HepG2 (cell line): ENCODE data around the gene LIPH.

Source experiments
- ATF1 ChIP-seq: IDR thresholded peaks from 2 replicates; pipeline ENCODE4 v1.6.1; 2016; ENCODE audit warnings: mild to moderate bottlenecking, control low read depth
- NBN ChIP-seq: fragments of 450-650 bp; conservative IDR thresholded peaks from 2 replicates; pipeline ENCODE4 v1.6.1; 2017
- POLR2A ChIP-seq, 2 experiments: IDR thresholded peaks; 2 replicates each; pipeline ENCODE4 v1.6.1; 2011; ENCODE audit warnings: low read depth in 2 of 2, low read length in 2 of 2, mild to moderate bottlenecking in 1 of 2, moderate library complexity in 1 of 2; ENCODE audit not compliant: insufficient read depth in 1 of 2
- TCF7 ChIP-seq: sonication (generic); IDR thresholded peaks from 2 replicates; pipeline ENCODE4 v1.6.1; 2016; ENCODE audit warnings: antibody characterized with exemption, low read depth
- ZNF24 ChIP-seq: fragments of 450-650 bp; IDR thresholded peaks from 2 replicates; pipeline ENCODE4 v1.6.1; 2017; ENCODE audit warnings: antibody characterized with exemption, mild to moderate bottlenecking
- ZNF33B ChIP-seq: sonication (generic); formaldehyde crosslinking; IDR thresholded peaks from 2 replicates; pipeline ENCODE4 v1.5.1; 2020; ENCODE audit warnings: mild to moderate bottlenecking, missing genetic modification reagents
- TF ChIP-seq, protein P1 (sequence below): sonication (generic); formaldehyde crosslinking; IDR thresholded peaks from 2 replicates; pipeline ENCODE4 v1.4.0; 2020; ENCODE audit warnings: missing genetic modification reagents, borderline replicate concordance
- TF ChIP-seq, protein P2 (sequence below): sonication (generic); formaldehyde crosslinking; IDR thresholded peaks from 2 replicates; pipeline ENCODE4 v1.5.0; 2020; ENCODE audit warnings: mild to moderate bottlenecking, missing genetic modification reagents, moderate library complexity
- TF ChIP-seq, protein P3 (sequence below): IDR thresholded peaks from 2 replicates; pipeline ENCODE4 v1.6.1; 2012; ENCODE audit warnings: low read length, improper control_type of control experiment
- TF ChIP-seq, protein P4 (sequence below): IDR thresholded peaks from 2 replicates; pipeline ENCODE4 v1.6.1; 2016; ENCODE audit warnings: low read depth, missing genetic modification reagents, missing compliant biosample characterization
- TF ChIP-seq, protein P5 (sequence below): sonication (generic); formaldehyde crosslinking; IDR thresholded peaks from 2 replicates; pipeline ENCODE4 v1.5.0; 2020; ENCODE audit warnings: missing genetic modification reagents, mild to moderate bottlenecking, borderline replicate concordance
- TF ChIP-seq, protein P6 (sequence below): fragments of 450-650 bp; IDR thresholded peaks from 2 replicates; pipeline ENCODE4 v1.6.1; 2017; ENCODE audit warnings: mild to moderate bottlenecking
- TF ChIP-seq, protein P7 (sequence below): sonication (generic); formaldehyde crosslinking; IDR thresholded peaks from 2 replicates; pipeline ENCODE4 v1.4.0; 2020; ENCODE audit warnings: missing genetic modification reagents

DNA sequence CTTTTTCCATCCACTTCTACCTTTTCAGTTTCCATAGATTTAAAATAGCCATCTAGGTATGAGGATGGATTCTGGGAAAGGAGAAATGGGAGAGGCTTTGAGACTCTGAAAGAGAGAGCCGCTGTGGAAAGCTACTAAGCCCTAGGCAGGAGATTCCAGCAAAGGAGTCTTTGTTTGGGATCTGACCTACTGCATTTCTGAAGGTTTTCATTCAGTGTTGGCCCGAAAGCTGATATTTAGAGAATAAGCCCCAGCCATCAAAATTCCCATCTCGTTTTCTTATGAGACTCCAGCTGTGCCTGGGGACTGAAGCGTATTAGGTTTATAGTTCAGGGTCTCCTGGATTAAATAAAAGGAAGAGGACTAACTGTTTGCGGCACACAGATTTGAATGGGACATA is 19.5 kb downstream of the LIPH start:
- TF ChIP-seq, protein P1, sequence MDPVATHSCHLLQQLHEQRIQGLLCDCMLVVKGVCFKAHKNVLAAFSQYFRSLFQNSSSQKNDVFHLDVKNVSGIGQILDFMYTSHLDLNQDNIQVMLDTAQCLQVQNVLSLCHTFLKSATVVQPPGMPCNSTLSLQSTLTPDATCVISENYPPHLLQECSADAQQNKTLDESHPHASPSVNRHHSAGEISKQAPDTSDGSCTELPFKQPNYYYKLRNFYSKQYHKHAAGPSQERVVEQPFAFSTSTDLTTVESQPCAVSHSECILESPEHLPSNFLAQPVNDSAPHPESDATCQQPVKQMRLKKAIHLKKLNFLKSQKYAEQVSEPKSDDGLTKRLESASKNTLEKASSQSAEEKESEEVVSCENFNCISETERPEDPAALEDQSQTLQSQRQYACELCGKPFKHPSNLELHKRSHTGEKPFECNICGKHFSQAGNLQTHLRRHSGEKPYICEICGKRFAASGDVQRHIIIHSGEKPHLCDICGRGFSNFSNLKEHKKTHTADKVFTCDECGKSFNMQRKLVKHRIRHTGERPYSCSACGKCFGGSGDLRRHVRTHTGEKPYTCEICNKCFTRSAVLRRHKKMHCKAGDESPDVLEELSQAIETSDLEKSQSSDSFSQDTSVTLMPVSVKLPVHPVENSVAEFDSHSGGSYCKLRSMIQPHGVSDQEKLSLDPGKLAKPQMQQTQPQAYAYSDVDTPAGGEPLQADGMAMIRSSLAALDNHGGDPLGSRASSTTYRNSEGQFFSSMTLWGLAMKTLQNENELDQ (CRISPR knock-in tag), result no peak
- TF ChIP-seq ATF1 (CRISPR knock-in tag), result no peak
- TF ChIP-seq, protein P2, sequence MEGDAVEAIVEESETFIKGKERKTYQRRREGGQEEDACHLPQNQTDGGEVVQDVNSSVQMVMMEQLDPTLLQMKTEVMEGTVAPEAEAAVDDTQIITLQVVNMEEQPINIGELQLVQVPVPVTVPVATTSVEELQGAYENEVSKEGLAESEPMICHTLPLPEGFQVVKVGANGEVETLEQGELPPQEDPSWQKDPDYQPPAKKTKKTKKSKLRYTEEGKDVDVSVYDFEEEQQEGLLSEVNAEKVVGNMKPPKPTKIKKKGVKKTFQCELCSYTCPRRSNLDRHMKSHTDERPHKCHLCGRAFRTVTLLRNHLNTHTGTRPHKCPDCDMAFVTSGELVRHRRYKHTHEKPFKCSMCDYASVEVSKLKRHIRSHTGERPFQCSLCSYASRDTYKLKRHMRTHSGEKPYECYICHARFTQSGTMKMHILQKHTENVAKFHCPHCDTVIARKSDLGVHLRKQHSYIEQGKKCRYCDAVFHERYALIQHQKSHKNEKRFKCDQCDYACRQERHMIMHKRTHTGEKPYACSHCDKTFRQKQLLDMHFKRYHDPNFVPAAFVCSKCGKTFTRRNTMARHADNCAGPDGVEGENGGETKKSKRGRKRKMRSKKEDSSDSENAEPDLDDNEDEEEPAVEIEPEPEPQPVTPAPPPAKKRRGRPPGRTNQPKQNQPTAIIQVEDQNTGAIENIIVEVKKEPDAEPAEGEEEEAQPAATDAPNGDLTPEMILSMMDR, result no peak
- no peak for TF ChIP-seq TCF7
- TF ChIP-seq, protein P3, sequence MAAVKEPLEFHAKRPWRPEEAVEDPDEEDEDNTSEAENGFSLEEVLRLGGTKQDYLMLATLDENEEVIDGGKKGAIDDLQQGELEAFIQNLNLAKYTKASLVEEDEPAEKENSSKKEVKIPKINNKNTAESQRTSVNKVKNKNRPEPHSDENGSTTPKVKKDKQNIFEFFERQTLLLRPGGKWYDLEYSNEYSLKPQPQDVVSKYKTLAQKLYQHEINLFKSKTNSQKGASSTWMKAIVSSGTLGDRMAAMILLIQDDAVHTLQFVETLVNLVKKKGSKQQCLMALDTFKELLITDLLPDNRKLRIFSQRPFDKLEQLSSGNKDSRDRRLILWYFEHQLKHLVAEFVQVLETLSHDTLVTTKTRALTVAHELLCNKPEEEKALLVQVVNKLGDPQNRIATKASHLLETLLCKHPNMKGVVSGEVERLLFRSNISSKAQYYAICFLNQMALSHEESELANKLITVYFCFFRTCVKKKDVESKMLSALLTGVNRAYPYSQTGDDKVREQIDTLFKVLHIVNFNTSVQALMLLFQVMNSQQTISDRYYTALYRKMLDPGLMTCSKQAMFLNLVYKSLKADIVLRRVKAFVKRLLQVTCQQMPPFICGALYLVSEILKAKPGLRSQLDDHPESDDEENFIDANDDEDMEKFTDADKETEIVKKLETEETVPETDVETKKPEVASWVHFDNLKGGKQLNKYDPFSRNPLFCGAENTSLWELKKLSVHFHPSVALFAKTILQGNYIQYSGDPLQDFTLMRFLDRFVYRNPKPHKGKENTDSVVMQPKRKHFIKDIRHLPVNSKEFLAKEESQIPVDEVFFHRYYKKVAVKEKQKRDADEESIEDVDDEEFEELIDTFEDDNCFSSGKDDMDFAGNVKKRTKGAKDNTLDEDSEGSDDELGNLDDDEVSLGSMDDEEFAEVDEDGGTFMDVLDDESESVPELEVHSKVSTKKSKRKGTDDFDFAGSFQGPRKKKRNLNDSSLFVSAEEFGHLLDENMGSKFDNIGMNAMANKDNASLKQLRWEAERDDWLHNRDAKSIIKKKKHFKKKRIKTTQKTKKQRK, result no peak
- no peak for TF ChIP-seq NBN
- no peak for TF ChIP-seq ZNF24
- TF ChIP-seq, protein P4, sequence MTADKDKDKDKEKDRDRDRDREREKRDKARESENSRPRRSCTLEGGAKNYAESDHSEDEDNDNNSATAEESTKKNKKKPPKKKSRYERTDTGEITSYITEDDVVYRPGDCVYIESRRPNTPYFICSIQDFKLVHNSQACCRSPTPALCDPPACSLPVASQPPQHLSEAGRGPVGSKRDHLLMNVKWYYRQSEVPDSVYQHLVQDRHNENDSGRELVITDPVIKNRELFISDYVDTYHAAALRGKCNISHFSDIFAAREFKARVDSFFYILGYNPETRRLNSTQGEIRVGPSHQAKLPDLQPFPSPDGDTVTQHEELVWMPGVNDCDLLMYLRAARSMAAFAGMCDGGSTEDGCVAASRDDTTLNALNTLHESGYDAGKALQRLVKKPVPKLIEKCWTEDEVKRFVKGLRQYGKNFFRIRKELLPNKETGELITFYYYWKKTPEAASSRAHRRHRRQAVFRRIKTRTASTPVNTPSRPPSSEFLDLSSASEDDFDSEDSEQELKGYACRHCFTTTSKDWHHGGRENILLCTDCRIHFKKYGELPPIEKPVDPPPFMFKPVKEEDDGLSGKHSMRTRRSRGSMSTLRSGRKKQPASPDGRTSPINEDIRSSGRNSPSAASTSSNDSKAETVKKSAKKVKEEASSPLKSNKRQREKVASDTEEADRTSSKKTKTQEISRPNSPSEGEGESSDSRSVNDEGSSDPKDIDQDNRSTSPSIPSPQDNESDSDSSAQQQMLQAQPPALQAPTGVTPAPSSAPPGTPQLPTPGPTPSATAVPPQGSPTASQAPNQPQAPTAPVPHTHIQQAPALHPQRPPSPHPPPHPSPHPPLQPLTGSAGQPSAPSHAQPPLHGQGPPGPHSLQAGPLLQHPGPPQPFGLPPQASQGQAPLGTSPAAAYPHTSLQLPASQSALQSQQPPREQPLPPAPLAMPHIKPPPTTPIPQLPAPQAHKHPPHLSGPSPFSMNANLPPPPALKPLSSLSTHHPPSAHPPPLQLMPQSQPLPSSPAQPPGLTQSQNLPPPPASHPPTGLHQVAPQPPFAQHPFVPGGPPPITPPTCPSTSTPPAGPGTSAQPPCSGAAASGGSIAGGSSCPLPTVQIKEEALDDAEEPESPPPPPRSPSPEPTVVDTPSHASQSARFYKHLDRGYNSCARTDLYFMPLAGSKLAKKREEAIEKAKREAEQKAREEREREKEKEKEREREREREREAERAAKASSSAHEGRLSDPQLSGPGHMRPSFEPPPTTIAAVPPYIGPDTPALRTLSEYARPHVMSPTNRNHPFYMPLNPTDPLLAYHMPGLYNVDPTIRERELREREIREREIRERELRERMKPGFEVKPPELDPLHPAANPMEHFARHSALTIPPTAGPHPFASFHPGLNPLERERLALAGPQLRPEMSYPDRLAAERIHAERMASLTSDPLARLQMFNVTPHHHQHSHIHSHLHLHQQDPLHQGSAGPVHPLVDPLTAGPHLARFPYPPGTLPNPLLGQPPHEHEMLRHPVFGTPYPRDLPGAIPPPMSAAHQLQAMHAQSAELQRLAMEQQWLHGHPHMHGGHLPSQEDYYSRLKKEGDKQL (CRISPR knock-in tag), result no peak
- no peak for TF ChIP-seq ZNF33B (CRISPR knock-in tag)
- TF ChIP-seq, protein P5, sequence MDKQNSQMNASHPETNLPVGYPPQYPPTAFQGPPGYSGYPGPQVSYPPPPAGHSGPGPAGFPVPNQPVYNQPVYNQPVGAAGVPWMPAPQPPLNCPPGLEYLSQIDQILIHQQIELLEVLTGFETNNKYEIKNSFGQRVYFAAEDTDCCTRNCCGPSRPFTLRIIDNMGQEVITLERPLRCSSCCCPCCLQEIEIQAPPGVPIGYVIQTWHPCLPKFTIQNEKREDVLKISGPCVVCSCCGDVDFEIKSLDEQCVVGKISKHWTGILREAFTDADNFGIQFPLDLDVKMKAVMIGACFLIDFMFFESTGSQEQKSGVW (CRISPR knock-in tag), result no peak
- TF ChIP-seq POLR2A (IDR thresholded peaks at IDR 0.05; ENCODE audit: insufficient read depth in 1 of 2, low read depth in 2 of 2, low read length in 2 of 2), result no peak
- TF ChIP-seq, protein P6, sequence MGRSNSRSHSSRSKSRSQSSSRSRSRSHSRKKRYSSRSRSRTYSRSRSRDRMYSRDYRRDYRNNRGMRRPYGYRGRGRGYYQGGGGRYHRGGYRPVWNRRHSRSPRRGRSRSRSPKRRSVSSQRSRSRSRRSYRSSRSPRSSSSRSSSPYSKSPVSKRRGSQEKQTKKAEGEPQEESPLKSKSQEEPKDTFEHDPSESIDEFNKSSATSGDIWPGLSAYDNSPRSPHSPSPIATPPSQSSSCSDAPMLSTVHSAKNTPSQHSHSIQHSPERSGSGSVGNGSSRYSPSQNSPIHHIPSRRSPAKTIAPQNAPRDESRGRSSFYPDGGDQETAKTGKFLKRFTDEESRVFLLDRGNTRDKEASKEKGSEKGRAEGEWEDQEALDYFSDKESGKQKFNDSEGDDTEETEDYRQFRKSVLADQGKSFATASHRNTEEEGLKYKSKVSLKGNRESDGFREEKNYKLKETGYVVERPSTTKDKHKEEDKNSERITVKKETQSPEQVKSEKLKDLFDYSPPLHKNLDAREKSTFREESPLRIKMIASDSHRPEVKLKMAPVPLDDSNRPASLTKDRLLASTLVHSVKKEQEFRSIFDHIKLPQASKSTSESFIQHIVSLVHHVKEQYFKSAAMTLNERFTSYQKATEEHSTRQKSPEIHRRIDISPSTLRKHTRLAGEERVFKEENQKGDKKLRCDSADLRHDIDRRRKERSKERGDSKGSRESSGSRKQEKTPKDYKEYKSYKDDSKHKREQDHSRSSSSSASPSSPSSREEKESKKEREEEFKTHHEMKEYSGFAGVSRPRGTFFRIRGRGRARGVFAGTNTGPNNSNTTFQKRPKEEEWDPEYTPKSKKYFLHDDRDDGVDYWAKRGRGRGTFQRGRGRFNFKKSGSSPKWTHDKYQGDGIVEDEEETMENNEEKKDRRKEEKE, result no peak
- TF ChIP-seq, protein P7, sequence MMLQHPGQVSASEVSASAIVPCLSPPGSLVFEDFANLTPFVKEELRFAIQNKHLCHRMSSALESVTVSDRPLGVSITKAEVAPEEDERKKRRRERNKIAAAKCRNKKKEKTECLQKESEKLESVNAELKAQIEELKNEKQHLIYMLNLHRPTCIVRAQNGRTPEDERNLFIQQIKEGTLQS (CRISPR knock-in tag), result no peak
